Sigmoid colon (tissue), 7 donors: ENCODE measurements around the gene CCDC126. TPM values are rescaled to one million over a fixed set of nuclear protein-coding genes. Genes with fewer than 3 reads are reported as not detected.
"Not testable (repeated sequence)": the region's sequence is repeated elsewhere in the genome, so short reads cannot be mapped to it uniquely, and the experiment has no call there.

Experiments
- DNase-seq: peaks from one replicate; pipeline ENCODE4 v3.0.0-alpha.2; 2019
- H3K27ac ChIP-seq, 4 donors: fragments of 200-600 bp; sonication (generic); one replicate each; pipeline ENCODE4 v1.5.1; 2016 to 2019; ENCODE audit warnings: mild to moderate bottlenecking in 1 of 4
- H3K27me3 ChIP-seq, 3 donors: fragments of 200-600 bp; sonication (generic); one replicate each; pipeline ENCODE4 v1.5.1; 2019; ENCODE audit warnings: mild to moderate bottlenecking in 1 of 3
- H3K36me3 ChIP-seq, 4 donors: fragments of 200-600 bp; sonication (generic); one replicate each; pipeline ENCODE4 v1.5.1; 2016 to 2019
- H3K4me1 ChIP-seq, 4 donors: fragments of 200-600 bp; sonication (generic); one replicate each; pipeline ENCODE4 v1.5.1; 2017 to 2019
- H3K4me3 ChIP-seq, 4 donors: fragments of 200-600 bp; sonication (generic); one replicate each; pipeline ENCODE4 v1.5.1; 2017 to 2019; ENCODE audit warnings: mild to moderate bottlenecking in 2 of 4, moderate library complexity in 1 of 4
- H3K9me3 ChIP-seq, 4 donors: fragments of 200-600 bp in 3 of 4; sonication (generic) in 3 of 4; one replicate each; pipeline versions ENCODE4 v1.5.1 to v1.6.1; 2013 to 2019
- EP300 ChIP-seq, 4 donors: sonication (generic); formaldehyde crosslinking; IDR thresholded peaks; one replicate each; pipeline ENCODE4 v1.6.1; 2017; ENCODE audit warnings: antibody characterized with exemption in 4 of 4
- POLR2A ChIP-seq, 2 donors: fragments of 450-650 bp; IDR thresholded peaks; one replicate each; pipeline ENCODE4 v1.6.1; 2016; ENCODE audit warnings: antibody characterized with exemption in 2 of 2, mild to moderate bottlenecking in 2 of 2, moderate library complexity in 2 of 2
- POLR2AphosphoS5 ChIP-seq, 4 donors: sonication (generic); formaldehyde crosslinking; IDR thresholded peaks; one replicate each; pipeline ENCODE4 v1.6.1; 2017; ENCODE audit warnings: antibody characterized with exemption in 4 of 4
- WGBS, 2 donors: extraction: QIAGEN DNeasy Blood & Tissue Kit; methylation state at CpG; one replicate each; pipeline ENCODE4 v1.1.7; 2013; 5-methylcytosine and 5-hydroxymethylcytosine counted together
- intact Hi-C: fragments of 100-400 bp; cut with DNase I; formaldehyde crosslinking; loops from one replicate; pipeline ENCODE4 v1.15.1; 2023
- polyA plus RNA-seq, 3 donors: library from polyadenylated mRNA; stranded (reverse); fragments of 200-250 nt; gene quantifications; one replicate each; pipeline ENCODE4 v1.2.3, GENCODE V29; 2013
- total RNA-seq, 4 donors: library from RNA; depleted of rRNA; stranded (reverse); fragments of >200 nt; gene quantifications; one replicate each; pipeline ENCODE4 v1.1.0, GENCODE V29; 2016
- TF ChIP-seq, protein P1 (sequence below), 4 experiments: fragments of 450-650 bp in 3 of 4; fragments of 200-600 bp in 1 of 4; IDR thresholded peaks; one replicate each; pipeline ENCODE4 v1.5.1; 2016 to 2019; ENCODE audit warnings: antibody characterized with exemption in 4 of 4, mild to moderate bottlenecking in 3 of 4, moderate library complexity in 2 of 4
- donor health status: healthy with polysubstance abuse.
- donor health status: Bipolar disorder and iron deficiency.
- donor health status: healthy.

Gene CCDC126
- total and polyA plus RNA-seq, 7 donors = 5.0 to 25.0 (median 11.1) TPM

DNA sequence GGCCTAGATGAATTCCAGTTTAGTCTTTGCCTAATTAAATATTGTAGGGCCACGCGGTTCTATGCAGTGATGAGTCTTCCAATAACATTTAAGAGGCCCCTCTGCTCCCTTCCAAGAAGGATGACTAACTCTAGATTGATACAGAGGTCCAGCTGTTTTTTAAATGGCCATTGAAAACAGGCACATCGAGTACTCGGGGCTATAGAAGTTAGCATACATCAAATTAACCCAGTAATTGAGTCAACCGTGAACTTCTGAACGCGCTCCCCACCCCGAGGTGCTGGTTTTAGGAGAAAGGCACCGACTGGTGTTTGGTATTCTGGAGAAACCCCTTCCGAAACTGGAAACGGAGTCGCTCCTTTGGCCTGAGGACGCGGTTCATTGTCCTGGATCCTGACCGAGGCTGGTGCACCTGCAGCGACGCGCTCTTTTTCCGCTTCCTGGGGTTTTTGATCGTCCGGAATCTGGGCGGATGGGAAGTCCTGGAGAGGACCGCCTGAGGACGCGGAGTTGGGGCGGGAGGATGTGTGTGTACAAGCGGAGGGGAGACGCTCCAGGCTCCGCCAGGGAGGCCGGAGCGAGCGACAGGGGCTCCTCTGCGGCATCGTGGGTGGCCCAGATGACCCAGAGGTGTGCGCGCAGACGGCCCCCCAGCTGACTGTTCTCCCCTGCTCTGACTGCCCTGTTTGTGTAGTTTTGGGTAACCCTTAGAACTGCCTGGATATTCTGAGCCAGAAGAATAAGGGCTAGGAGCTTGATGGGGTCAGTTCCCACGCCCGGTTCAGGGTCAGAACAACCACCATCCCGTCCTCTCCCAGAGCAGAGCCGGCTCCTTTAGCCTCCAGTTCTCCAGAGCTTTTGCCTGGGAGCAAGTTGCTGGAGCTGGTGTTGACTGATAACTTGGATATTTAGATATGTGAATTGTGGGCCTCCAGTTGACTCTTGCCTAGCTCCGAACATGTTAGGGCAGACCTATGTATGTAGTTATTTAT is 83.5 kb downstream of the CCDC126 start:
- intact Hi-C loops = loop anchor here (1.0 to 10.0 kb wide), 2 partner anchors 83 to 386 kb away; partner anchors contain the start of genes CCDC126 and MALSU1
- H3K27me3 ChIP-seq = no peaks in the 10 kb centered on the region
- WGBS, 2 donors = 2 to 9% methylated on average over 42 of the region's 42 CpGs
- DNase-seq = peak; percentile 80
- H3K4me1 ChIP-seq = peaks cover 0 to 15% (median 8%) of the 10 kb centered on the region in 4 donors
- H3K36me3 ChIP-seq = no peaks in the 10 kb centered on the region
- TF ChIP-seq POLR2AphosphoS5 (IDR thresholded peaks at IDR 0.05) = peak in 3 of 4 donors; percentile 3 to 35 (median 34)
- TF ChIP-seq, protein P1, sequence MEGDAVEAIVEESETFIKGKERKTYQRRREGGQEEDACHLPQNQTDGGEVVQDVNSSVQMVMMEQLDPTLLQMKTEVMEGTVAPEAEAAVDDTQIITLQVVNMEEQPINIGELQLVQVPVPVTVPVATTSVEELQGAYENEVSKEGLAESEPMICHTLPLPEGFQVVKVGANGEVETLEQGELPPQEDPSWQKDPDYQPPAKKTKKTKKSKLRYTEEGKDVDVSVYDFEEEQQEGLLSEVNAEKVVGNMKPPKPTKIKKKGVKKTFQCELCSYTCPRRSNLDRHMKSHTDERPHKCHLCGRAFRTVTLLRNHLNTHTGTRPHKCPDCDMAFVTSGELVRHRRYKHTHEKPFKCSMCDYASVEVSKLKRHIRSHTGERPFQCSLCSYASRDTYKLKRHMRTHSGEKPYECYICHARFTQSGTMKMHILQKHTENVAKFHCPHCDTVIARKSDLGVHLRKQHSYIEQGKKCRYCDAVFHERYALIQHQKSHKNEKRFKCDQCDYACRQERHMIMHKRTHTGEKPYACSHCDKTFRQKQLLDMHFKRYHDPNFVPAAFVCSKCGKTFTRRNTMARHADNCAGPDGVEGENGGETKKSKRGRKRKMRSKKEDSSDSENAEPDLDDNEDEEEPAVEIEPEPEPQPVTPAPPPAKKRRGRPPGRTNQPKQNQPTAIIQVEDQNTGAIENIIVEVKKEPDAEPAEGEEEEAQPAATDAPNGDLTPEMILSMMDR (IDR thresholded peaks at IDR 0.05) = no peak
- no peak for TF ChIP-seq EP300 (IDR thresholded peaks at IDR 0.05)
- TF ChIP-seq POLR2A (IDR thresholded peaks at IDR 0.05) = no peak
- H3K27ac ChIP-seq = peak overlapping the region; percentile 83 to 86 (median 84)
- peak overlapping the region; percentile 62 to 83 (median 66) for H3K4me3 ChIP-seq
- H3K9me3 ChIP-seq = no peaks in the 10 kb centered on the region

DNA sequence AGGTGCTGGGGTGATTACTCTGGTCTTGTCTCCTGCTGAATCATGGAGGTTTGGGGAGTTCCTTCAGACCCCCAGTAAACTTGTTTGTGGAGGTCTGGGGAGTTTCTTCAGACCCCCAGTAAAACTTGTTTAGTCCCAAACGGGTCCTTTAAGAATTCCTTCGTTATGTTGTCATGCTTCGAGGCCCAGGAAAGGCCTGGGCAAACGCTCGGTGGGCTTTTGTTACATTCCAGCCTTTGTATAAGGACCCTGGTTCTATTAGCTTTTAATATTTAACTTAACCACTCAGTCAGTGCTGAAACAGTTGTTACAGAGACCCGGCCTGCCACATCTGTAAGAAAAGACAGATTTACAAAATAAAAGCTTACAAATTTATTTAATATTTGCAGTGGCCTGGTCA is 86.9 kb downstream of the CCDC126 start:
- WGBS, 2 donors = 57 to 85% methylated on average over 6 of the region's 6 CpGs
- intact Hi-C loops = loop anchor here (10.0 kb wide), 1 partner anchor 389 kb away; the partner anchor contains the start of gene MALSU1
- not testable (repeated sequence) for H3K9me3 ChIP-seq, H3K36me3 ChIP-seq, DNase-seq, H3K4me3 ChIP-seq, H3K27ac ChIP-seq, H3K27me3 ChIP-seq
- peaks cover 0 to 15% (median 8%) of the 10 kb centered on the region in 4 donors for H3K4me1 ChIP-seq

DNA sequence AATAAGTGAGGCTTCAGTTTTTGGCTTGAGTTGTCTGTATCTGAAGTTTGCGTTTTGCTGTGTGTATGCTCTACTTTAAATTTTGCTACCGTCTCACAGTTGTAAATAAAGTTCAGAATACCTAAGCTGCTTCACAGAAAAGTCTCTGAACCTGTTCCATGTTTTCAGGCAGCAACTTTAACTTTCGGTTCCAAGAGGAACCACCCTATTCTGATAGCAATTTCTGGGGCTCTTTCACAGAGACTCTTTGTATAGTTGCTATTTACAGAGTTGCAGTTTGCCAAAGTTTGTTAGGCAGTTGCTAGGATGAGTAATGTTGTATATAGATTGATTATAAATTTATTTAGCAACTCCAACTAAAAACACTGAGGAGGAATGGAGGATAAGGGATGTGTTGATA is 88.5 kb downstream of the CCDC126 start:
- 12 to 54% methylated on average over 3 of the region's 3 CpGs for WGBS, 2 donors
- Histone ChIP-seq H3K36me3 (peaks cover 0 to 17% (median 0%) of the 10 kb centered on the region in 4 donors), H3K4me3 (no peak overlapping the region), H3K27me3 (no peaks in the 10 kb centered on the region), H3K9me3 (no peaks in the 10 kb centered on the region), H3K27ac (no peak overlapping the region), H3K4me1 (peaks cover 0 to 9% (median 7%) of the 10 kb centered on the region in 4 donors)
- intact Hi-C loops = loop anchor here (10.0 kb wide), 1 partner anchor 391 kb away; the partner anchor contains the start of gene MALSU1
- DNase-seq = no peak
- TF ChIP-seq EP300 (IDR thresholded peaks at IDR 0.05) = no peak
- no peak for TF ChIP-seq POLR2A (IDR thresholded peaks at IDR 0.05)

DNA sequence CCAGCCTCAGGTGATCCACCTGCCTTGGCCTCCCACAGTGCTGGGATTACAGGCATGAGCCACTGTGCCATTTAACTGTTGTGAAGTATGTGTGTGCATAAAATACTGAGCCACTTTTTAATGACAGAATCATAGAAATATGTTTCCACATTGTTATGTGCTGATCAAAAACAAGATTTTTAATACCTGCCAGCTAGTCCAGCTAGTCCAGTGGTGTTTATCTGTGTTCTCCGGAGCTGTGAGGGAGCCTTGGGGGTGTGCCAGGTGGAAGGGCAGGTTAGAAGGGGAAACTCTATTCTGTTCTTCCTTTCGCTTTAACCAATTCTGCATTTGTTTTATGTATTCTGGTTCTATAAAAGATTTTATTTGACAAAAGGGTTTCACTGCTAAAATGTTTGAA is 89.8 kb downstream of the CCDC126 start:
- WGBS, 2 donors = 47 to 69% methylated on average over 2 of the region's 2 CpGs
- TF ChIP-seq POLR2AphosphoS5 (IDR thresholded peaks at IDR 0.05) = no peak
- TF ChIP-seq POLR2A (IDR thresholded peaks at IDR 0.05) = no peak
- no peak for TF ChIP-seq EP300 (IDR thresholded peaks at IDR 0.05)
- H3K27ac ChIP-seq = no peak overlapping the region

DNA sequence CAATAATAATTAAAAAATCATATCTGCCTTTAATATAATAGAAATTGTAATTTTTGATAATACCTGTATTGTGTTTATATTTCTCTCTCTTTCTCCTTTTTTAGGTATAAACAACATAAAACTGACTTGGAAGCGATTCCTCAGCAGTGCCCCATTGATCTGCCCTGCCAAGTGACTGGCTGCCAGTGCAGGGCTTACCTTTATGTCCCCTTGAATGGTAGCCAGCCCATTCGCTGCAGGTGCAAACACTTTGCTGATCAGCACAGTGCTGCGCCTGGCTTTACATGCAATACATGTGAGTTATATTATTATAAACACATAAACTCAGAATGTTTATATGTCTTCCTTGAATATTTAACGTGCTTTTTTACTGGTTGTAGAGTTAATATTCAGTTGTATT is 92.0 kb downstream of the CCDC126 start:
- Histone ChIP-seq H3K4me1 (no peaks in the 10 kb centered on the region), H3K9me3 (no peaks in the 10 kb centered on the region), H3K27me3 (no peaks in the 10 kb centered on the region), H3K36me3 (peaks cover 0 to 48% (median 6%) of the 10 kb centered on the region in 4 donors), H3K27ac (no peak overlapping the region), H3K4me3 (no peak overlapping the region)
- intact Hi-C loops = loop anchor here (10.0 kb wide), 1 partner anchor 394 kb away; the partner anchor contains the start of gene MALSU1
- TF ChIP-seq, protein P1 (IDR thresholded peaks at IDR 0.05) = no peak
- no peak for TF ChIP-seq EP300 (IDR thresholded peaks at IDR 0.05)
- no peak for TF ChIP-seq POLR2A (IDR thresholded peaks at IDR 0.05)
- DNase-seq = no peak
- WGBS, 2 donors = 51 to 88% methylated on average over 4 of the region's 4 CpGs

More for the DNA sequence above, 89.8 kb downstream of the CCDC126 start:
- Histone ChIP-seq H3K4me3 (no peak overlapping the region), H3K4me1 (no peaks in the 10 kb centered on the region), H3K9me3 (no peaks in the 10 kb centered on the region), H3K27me3 (no peaks in the 10 kb centered on the region), H3K36me3 (peaks cover 0 to 26% (median 0%) of the 10 kb centered on the region in 4 donors)
- intact Hi-C loops = loop anchor here (10.0 kb wide), 1 partner anchor 392 kb away; the partner anchor contains the start of gene MALSU1
- no peak for DNase-seq

DNA sequence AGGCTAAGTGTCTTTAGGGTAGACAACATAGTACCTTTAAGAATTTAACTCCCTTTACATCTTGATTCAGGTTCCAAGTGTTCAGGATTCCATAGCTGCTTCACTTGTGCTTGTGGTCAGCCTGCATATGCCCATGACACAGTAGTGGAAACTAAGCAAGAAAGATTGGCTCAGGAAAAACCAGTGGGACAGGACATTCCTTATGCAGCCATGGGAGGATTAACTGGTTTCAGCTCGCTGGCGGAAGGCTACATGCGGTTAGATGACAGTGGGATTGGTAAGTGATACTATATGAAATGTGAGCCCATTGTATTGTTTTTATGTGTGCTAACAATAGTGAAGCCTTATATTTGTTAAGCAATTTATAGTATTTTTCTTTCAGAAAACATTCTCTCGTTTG is 94.1 kb downstream of the CCDC126 start:
- TF ChIP-seq POLR2A (IDR thresholded peaks at IDR 0.05) (no peak), EP300 (IDR thresholded peaks at IDR 0.05) (no peak), POLR2AphosphoS5 (IDR thresholded peaks at IDR 0.05) (no peak)
- TF ChIP-seq, protein P1 (IDR thresholded peaks at IDR 0.05) = no peak
- WGBS, 2 donors = 83 to 90% methylated on average over 4 of the region's 4 CpGs
- Histone ChIP-seq H3K4me1 (no peaks in the 10 kb centered on the region), H3K27ac (no peak overlapping the region), H3K4me3 (no peak overlapping the region), H3K36me3 (peaks cover 0 to 53% (median 9%) of the 10 kb centered on the region in 4 donors), H3K27me3 (no peaks in the 10 kb centered on the region), H3K9me3 (no peaks in the 10 kb centered on the region)
- no peak for DNase-seq
- intact Hi-C loops = no loop called here
